Measurements from ENCODE around the gene CBX5. TPM values are rescaled to one million over a fixed set of nuclear protein-coding genes. Genes with fewer than 3 reads are reported as not detected.

CBX5 gene
- total and polyA plus RNA-seq, 9 of the 15 experiments (the other 6 are each of a cell fraction or from before 2014, with no cell fraction given) = 32.6 to 102 (median 59.2) TPM

- TF ChIP-seq CHD7 (IDR thresholded peaks at IDR 0.05; ENCODE audit: low read depth, low read length) (no peak), FOSL1 (tag; conservative IDR thresholded peaks at IDR 0.05) (no peak), ZC3H11A (IDR thresholded peaks at IDR 0.05; ENCODE audit: low read depth, low read length) (no peak), MXI1 (IDR thresholded peaks at IDR 0.05; ENCODE audit: low read depth, low read length) (no peak), ZNF584 (CRISPR knock-in tag; IDR thresholded peaks at IDR 0.05; ENCODE audit: low read depth) (no peak), ZNF347 (CRISPR knock-in tag; IDR thresholded peaks at IDR 0.05; ENCODE audit: low read depth) (no peak), IRF1 (CRISPR knock-in tag; IDR thresholded peaks at IDR 0.05; ENCODE audit: borderline replicate concordance) (no peak), ZNF12 (CRISPR knock-in tag; IDR thresholded peaks at IDR 0.05) (no peak), ETV1 (tag; conservative IDR thresholded peaks at IDR 0.05; ENCODE audit: low read depth) (no peak), ZKSCAN1 (IDR thresholded peaks at IDR 0.05; ENCODE audit: low read depth, low read length) (no peak; the same call in 1 of the 2 replicates), MBD2 (IDR thresholded peaks at IDR 0.05; ENCODE audit: borderline replicate concordance, low read depth) (no peak), HNRNPL (IDR thresholded peaks at IDR 0.05; ENCODE audit: low read depth, low read length) (peak; percentile 94), TOE1 (IDR thresholded peaks at IDR 0.05; ENCODE audit: borderline replicate concordance) (no peak), TOE1 (CRISPR knock-in tag; IDR thresholded peaks at IDR 0.05; ENCODE audit: borderline replicate concordance, low read depth) (no peak), NFATC3 (IDR thresholded peaks at IDR 0.05) (no peak)
Measured at GRCh38 chr12:54214553-54215406, 65.1 kb downstream of the CBX5 start (continued).
